KG1 (cell line): Measurements from ENCODE around the gene GAS6.

Source experiments
- DNase-seq: peaks from one replicate; lab custom pipeline; 2025; lab: John Stamatoyannopoulos, UW

The GAS6 gene

DNA sequence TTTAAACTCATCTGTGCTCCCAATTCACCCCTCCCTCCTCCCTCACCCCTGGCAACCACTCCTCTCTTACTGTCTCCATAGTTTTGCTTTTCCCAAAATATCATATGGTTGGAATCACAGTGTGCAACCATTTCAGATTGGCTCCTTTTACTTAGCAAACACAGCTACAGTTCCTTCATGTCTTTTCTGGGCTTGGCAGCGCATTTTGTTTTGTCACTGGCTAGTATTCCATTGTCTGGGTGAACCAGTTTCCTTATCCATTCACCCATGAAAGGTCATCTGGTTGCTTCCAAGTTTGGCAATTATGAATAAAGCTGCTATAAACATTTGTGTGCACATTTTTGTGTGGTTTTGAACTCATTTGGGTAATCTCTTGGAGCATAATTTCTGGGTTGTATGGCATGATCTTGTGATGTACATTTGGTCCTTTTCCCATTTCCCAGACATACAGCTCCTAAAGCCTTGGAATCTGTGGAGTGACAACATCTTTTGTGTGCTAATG, 23.9 kb upstream of the GAS6 start:
- DNase-seq: no peak

DNA sequence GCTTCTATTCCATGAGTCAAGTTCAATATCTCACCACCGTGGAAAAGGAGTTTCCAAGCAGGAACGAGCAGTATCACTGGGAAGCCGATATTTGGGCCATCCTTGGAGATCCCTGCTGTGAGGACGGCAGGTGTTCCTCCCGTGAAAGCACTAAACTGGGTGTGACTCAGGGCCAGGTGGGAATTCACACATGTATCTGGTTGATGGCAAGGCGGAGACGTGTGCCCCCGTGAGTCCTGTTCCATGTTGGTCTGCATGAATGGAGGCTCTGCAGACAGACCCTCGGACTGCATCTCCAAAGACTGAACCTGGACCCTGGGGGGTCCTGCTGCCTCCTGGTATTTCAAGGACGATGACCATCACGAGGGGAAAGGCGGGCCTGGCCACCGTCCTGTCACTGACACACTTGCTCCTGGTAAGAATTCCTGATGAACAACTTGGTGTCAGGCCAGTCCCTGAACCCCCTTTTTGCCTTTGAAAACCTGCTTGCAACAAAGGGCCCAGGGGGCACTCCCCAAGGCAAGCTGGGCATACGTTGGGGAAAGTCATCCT, 22.8 kb upstream of the GAS6 start:
- DNase-seq: no peak

DNA sequence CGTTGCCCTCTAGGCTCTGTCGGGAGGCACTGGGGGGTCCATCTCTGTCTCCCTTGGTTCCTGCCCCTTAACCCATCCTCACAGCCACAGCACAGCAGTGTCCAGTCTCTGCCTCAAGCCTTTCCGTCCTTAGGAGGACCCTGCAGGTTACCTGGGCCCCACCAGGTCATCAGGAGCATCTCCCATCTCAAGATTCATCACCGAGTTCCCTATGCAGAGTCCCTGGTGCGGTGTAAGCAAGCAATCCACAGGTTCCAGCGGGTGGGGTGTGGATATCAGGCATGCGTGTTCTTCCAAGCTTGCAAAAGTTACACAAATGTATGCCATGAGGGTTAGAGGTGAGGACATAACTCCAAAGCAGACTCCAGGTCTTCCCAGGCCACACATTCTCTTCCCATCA, 20.9 kb upstream of the GAS6 start:
- no peak for DNase-seq

DNA sequence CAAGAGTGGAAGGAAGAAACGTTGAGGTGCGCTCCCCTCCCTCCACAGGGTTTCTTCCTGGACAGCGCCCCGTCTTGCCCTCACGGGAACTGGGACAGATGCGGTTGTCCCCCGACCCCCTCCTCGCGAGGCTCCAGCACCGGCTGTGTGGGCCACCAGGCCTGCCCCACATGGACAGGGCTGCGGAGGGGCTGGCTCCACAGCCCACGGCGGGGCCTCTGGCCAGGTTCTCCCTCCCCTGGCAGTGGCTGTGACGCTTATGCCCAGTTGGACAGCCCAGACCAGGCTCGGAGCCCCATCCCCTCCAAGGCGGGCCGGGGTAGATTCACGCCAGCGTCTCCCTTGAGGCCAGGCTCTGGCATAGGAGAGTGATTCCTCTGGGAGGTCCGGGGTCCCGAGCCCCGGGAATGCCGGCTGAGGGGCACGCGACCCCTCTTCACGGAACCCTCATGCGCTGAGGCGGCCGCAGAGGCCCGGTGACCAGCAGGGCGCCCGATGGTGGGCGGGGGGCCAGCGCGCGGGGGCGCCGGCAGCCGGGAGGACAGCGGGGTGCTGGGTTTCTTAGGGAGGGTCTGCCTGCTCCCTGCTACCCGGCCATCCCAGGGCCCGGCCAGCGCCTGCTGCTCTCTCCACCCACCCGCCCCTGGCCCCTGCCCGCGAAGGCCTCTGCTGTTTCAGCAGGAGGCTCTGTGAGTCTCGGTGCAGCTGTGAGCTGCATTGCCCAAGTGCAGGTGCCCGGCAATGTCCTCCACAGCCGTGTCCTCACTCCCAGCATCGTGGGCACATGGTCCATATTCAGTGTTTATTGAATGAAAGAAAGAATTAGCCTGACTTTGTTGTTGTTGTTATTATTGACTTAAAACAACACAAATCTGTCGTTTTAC, 20.3 kb upstream of the GAS6 start:
- no peak for DNase-seq

GRCh38 chr13:113883314-113883811, 19.5 kb upstream of the GAS6 start:
- no peak for DNase-seq

GRCh38 chr13:113882716-113883115, 18.8 kb upstream of the GAS6 start:
- DNase-seq: no peak

GRCh38 chr13:113882267-113882630, 18.4 kb upstream of the GAS6 start:
- no peak for DNase-seq

DNA sequence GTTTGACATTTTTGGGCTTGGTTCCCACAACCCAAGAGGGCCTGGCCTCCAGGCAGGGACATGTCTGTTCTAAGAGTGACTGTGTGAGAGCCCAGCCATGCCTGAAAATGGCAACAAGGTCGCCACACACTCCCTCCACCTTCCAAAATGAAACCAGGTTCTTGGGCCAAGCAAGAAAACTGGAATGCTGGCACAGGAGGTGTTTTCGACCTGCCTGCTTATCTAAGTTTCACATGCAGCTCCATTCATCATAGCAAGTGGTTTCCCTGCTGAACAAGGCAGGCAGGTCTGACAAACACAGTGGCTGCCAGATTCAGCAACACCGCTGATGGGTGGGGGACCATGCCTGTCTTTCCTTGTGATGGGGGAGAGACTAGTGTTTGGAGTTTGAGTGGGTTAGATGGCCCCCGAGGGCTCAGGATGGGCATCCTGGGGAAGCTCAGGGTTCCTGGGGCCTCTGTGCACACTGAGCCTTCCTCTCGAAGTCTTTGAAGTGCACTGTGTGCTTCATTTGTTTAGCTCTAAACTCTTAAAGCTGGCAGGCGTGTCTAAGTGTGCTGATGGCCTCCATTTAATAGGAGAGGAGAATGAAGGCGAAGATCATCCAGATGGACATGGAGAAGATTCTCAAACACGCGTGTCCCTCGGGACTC, 17.9 kb upstream of the GAS6 start:
- DNase-seq: no peak

DNA sequence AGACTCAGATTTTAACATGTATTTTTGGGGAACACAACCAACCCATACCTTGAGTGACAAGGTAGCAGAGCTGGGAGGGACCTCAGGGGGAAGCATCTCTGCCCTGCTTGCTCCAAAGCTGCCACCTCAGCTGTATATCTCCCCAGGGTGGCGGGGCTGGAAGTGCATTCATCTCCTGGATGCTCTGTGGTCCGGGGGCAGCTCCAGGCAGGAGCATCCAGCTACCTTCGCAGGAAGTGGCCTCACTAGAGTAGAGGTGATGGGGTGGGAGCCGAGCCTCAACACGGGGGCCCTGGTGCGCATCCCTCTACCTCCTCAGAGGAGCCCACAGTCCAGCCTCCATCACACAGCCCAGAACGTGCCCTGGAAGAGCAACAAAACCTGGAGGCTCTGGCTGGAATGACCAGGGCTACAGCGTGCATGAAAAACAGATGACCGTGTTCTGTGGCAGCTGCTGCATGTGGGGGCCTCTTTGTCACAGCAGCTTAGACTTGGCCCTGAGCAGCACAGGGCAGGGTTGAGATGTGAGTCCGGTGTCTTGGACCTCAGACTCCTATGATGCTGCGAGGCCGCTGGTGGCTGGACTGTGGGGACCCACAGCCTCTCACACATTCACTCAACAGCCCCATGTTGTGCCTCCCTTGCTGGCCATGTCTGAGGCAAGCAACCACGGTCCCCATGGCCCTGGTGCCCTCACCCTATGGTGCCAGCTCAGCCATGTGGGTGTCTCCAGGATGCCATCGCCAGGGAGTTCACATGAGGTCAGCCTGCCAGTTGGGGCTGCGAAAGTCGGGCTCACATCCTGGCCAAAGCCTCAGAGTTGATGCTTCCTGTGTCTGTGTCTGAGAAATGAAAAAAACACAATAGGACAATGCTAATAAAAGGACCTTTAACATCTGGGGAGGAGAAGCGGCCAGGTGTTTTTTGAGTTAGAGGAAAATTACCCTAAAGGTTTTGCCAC, 17.1 kb upstream of the GAS6 start:
- DNase-seq: no peak

GRCh38 chr13:113879494-113880360, 15.9 kb upstream of the GAS6 start:
- no peak for DNase-seq

GRCh38 chr13:113879017-113879416, 15.1 kb upstream of the GAS6 start:
- DNase-seq: no peak

DNA sequence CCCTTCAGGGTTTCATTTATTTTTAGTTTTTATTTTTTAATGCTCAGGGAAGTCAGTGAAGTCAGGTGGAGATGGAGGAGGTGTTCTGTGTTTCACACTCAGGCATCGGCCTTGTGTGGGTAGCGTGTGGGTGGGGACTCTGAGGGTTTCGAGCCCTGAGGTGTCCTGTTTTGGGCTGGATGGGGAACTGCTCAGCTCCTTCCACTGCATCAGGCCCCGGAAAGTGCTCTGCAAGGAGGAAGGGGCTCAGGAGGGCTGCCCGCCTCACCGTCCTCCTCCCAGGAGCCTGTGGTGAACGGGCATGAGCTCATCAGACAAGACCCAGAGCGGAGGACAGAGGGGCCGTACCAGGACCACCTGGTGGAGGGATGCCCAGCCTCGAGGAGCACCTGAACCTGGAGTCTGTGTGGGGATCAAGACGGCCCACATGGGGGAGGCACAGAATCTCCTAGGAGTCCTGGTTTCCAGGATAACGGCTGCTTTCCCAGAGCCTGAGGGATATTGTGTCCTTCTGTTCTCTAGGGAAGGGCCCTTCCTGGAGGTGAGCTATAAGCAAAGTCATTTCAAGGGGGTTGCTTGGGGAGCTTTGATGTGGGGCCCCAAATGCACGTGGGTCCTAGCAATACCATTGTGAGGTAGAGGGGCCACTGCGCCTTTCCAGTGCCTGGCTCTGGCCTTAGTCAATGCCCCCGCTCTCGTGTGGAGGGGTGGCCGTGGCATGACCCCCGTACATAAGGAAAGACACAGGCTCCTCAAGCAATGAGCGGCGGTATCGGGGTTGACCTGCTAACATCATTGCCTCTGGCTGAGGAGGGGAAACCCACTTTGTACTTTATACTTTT, 13.5 kb upstream of the GAS6 start:
- no peak for DNase-seq

GRCh38 chr13:113876346-113877148, 12.7 kb upstream of the GAS6 start:
- no peak for DNase-seq

DNA sequence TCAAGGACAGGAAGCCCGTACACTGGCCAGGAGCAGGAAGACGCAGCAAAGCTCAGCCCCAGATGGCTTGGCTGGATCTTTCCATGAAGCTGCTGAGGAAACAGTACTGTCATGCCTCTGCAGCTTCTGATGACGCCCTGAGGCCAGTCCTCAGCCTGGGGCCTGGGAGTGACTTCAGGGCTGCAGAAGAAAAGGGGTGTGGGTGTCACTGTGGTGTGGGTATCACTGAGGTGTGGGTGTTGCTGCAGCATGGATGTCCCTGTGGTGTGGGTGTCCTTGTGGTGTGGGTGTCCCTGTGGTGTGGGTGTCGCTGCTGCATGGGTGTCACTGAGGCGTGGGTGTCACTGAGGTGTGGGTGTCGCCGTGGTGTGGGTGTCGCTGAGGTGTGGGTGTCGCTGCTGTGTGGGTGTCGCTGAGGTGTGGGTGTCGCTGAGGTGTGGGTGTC, 12.0 kb upstream of the GAS6 start:
- DNase-seq: no peak

DNA sequence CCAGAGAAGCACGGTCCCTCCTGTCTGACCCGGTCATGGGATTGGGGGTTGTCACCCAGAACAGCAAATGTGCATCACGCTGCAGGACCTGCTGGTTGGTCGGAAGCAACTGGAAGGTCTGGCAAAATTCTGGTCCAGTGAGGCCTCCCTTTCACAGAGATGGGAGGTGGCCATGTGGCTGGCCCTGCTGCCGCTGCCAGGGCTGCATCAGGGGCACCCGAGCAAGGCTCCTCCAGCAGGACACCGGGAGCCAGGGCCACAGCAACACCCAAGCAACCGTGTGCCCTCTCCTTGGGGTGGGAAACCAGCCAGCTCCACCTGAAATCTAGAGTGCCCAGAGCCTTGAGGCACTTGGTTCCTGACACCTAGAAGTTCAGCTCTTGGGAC, 11.5 kb upstream of the GAS6 start:
- DNase-seq: no peak

- no peak for DNase-seq
Measured at GRCh38 chr13:113874579-113875428, 10.9 kb upstream of the GAS6 start.

- no peak for DNase-seq
Measured at GRCh38 chr13:113874177-113874576, 10.3 kb upstream of the GAS6 start.

GRCh38 chr13:113869263-113869662, 5.4 kb upstream of the GAS6 start:
- DNase-seq: no peak
